HG03558 (cell line): ENCODE data around the gene HIVEP2.

ENCODE experiments used
- ATAC-seq: cut with Tn5 transposase; IDR thresholded peaks from one replicate; pipeline ENCODE4 v1.9.1; 2021; ENCODE audit warnings: moderate number of reproducible peaks; ENCODE audit not compliant: unreplicated experiment; ENCODE audit errors: extremely low read depth

HIVEP2 gene

DNA sequence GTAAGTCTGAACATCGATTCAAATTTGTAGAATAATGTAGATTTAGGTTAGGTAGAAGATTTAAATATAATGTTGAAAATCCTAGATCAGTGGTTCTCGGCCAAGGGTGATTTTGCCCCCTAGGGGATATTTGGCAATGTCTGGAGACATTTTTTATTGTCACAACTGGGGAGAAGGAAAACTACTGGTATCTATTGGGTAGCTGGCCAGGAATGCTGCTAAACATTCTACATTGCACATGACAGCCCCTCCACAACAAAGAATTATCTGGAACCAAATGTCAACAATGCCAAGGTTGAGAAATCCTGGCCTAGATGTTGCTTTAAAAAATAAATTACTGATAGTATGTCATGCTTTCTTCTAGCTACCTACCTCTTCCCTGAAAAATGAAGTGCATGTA is 76.1 kb downstream of the HIVEP2 start:
- ATAC-seq, result no peak

- ATAC-seq, result no peak
Observed at GRCh38 chr6:142867988-142868812, 76.8 kb downstream of the HIVEP2 start.

GRCh38 chr6:142867355-142867801 is 77.6 kb downstream of the HIVEP2 start:
- no peak for ATAC-seq

DNA sequence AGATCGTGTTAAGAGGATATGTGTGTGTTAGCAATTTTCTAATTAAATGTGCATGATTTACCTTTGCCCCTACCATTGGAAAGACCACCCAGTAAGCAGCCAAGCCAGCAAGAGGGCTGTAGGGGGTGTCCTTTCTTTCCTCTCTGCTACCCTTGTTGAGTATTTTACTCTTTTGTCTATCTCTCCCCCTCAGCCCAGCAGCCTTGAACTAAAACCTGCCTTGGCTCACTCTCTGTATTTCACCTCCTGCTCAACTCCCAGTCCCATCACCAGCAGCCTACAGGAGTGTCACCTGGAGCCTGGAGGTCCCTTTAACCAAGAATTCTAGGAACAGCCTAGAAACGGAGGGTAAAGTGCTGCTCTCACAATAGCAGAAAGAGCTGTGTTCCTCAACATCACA is 81.0 kb downstream of the HIVEP2 start:
- ATAC-seq, result no peak

- ATAC-seq, result no peak
Observed at GRCh38 chr6:142861711-142862110, 83.3 kb downstream of the HIVEP2 start.

DNA sequence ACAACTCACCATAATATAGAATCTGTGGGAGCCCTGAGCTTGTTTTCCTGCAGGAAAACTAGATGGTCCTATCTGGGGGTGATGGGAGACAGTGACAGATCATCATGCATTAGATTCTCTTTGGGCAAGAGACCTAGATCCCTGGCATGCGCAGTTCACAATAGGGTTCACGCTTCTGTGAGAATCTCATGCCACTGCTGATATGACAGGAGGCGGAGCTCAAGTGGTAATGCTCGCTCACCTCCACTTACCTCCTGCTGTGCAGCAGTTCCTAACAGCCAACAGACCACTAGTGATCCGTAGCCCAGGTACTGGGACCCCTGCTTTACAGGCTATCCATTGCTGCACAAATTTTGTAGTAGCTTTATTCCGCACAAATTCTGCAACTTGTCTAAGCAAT is 84.5 kb downstream of the HIVEP2 start:
- no peak for ATAC-seq

DNA sequence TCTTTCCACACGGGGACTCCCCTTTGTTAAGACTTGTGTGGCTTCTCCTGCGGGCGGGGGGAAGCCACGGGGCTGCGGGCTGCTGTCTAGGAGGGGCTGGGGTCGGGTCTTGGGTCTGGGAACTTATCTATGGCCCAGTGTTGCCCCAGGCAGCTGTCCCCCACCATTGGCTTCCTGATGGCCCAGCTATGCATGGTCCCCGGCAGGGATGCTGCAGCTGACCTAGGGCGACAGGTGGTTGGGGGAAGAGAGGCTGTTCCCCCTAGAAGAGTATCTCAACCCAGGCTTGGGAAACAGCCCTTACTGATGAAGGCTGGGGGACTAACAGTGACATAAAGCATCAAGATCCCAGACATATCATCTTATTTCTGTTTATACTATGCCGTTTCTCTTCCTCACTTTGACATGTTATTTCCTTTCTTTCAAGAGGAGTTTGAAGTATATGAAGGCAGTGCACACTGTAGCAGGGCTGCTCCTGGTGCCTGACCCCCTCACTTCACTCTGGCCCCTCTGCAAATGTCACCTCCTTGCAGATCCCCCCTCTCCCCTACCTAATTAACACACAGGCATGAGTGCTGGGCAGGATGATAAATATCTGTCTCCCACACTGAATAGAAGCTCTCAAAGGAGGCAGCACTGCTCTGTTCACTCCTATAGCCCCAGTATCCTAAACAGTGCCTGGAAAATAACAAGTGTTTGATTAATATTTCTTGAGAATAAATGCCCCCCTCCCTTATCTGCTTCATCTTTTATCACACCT is 87.0 kb downstream of the HIVEP2 start:
- no peak for ATAC-seq

- ATAC-seq, result peak; percentile 26
Observed at GRCh38 chr6:142857233-142857761, 87.7 kb downstream of the HIVEP2 start.

- peak; percentile 38 for ATAC-seq
Observed at GRCh38 chr6:142856624-142857232, 88.2 kb downstream of the HIVEP2 start.

GRCh38 chr6:142855893-142856623 is 88.9 kb downstream of the HIVEP2 start:
- no peak for ATAC-seq

DNA sequence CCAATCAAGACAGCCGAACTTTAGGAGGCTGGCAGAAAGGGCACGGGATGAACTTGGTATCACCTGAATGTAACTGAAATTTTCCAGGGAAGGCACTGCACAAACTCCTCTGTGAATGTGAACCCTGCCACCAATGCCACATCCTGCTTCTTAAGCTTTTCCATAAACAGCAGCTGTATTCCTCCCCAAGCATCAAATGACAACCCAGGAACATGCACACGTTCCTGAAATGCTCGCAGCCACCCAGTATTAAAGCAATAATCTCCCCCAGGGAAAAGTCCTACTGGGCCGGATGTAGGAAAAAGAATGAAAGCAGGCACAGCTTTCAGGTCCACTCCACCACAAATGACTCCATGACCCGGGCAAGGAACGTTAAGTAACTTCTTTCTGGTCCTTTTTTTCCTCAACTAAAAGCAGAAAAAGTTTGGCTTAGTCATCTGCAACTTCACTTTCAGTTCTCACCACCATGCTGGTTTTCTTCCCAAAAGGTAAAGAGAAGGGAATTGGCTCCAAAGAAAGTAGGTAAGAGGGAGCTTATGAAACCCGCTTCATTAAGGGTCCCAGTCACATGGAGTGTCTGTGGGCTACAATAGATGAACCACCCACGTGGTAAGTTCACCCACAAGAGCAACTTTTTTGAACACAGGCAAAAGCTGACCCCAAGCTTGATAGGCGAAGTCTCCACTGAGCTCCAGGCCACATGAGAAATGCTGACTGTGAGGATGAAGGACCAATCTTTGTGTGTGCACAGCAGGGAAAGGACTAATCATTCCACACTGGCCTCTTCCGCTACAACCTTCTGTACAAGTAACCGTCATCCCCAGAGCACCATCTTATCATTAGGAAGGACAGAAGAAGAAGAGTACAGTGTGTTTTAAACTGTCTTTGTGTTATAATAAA is 90.1 kb downstream of the HIVEP2 start:
- ATAC-seq, result no peak

DNA sequence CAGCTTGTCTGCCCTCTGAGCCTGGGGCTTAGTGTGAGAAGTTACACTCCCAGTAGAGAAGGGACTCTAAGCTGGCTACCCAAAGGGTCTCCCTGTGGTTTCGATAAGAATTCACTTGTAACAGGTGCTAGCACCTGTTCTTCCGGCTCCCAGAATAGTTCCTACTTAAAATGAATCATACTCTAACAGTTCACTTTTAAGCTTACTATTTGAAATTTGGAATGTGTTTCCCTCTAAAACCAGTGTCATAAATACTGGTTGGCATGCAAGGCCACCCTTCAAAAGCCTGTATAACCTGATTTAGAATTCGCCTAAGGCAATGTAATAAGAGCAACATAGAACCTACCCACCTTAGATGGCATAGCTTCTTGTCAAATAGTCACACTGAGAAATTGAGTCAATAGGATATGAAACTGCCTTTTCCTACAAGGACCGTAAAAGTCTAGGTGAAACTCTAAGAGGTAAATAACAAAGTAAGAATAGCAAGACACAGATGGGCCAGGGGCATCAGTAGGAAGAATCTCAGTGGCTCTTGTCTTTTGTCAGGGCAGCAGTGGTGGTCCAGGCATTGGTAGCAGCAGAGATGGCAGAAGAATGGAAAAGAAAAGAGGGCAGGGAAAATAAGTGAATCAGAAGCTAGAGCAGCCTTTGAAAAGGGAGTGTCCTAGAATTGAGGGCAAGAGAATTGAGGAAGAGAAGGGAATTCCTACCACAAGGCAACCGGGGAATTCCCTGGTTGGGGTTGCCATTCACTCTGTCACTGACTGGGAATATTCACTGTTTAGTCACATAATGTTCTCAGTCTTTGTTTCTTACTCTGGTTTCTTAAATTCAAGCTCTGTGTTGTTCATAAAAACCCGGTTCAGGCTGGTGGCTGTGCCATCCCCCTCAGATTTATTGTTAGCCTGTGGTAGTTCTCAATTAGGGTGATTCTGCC is 91.5 kb downstream of the HIVEP2 start:
- ATAC-seq, result no peak

DNA sequence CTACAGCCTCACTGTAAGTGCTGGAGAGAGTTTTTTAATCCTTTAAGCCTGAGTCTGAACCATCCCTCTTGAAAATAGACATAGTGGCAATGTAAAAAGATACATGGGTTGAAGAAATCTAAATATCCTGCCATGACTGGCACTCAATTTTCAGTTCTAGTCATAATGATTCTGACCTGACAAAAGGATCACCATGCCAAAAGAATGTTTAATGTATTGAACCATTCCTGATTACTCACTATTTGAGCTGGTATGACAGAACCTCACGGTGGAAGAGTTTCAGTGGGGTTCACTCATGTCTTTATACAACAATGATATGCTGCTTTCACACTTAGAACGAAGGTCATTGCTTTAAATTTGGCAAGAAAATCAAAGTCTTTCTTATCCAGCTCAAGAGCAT is 93.4 kb downstream of the HIVEP2 start:
- no peak for ATAC-seq

DNA sequence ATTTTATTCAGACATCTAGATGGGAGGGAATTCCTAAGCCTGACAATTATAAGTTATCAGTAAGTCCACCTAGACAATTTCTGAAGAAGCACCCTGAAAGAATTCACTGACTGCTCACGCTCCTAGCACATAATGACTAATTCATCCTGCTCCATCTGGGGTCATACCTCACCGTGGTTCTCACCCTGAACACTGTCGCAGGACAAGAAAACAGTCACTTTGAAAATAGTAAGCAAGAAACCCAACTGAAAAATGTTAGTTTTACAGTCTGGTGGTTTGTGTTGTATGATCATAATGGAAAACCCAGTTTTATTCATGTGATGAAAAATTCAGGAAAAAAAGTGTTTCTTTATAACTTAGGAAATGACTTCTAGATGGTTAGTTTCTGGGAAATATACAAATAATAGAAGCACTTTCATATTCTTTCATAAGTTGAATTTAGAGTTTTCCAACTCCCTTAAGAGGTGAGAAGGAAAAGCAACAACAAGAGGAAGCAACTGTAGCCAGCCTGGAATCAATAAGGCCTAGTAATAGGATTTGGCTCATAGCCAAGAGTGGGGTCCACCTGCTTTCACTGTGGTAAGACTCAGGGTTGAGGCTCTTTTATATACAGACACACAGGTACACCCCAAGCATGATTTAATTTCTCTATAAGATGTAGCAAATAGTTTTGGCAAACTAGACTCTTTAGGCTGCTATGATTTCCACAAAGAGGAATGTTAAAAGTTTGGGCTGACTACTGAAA is 94.1 kb downstream of the HIVEP2 start:
- ATAC-seq, result peak; percentile 42

GRCh38 chr6:142848976-142849375 is 96.0 kb downstream of the HIVEP2 start:
- ATAC-seq, result no peak

GRCh38 chr6:142848156-142848555 is 96.8 kb downstream of the HIVEP2 start:
- ATAC-seq, result no peak

- no peak for ATAC-seq
Observed at GRCh38 chr6:142846883-142847287, 98.1 kb downstream of the HIVEP2 start.

DNA sequence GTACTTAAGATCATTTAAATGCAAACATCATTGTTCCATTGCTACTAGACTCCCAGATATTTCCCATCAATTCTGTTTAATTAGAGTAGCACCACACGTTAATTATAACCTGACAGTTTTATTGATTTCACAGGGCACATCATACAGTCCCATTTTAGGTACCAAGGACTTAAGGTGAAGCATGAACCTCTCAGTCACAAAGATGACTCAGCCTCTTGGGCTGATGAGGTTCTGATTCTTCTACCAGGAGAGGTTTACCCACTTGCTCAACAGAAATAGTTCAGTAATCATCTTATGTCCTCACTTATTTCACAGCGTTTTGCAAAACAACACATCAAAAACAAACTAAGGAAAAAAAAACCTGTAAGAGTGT is 98.5 kb downstream of the HIVEP2 start:
- no peak for ATAC-seq
